ENCODE results near the gene PLEKHJ1.
A peak's percentile ranks its signal among the peaks of the same experiment; 100 is the strongest.

Gene PLEKHJ1

DNA sequence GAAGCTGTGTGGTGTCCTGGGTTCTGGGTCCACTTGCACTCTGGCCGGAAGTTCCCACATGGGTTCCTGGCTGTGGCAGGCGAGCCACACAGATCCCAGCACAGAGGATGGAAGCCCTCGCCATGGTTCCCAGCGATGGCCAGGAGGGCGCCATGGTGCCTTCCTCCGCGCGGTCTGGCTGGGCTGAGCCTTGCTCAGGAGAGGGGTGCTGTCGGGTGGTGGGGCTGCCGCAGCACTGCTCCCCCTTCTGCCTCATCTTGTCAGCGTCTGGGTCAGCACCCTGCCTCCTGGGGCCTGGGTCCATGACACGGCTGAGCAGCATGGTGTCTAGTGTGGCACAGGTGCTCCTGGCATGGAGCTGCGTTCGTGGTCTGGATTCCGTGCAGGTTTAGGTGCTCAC is 38.9 kb downstream of the PLEKHJ1 start:
- no peak for DNase-seq (ENCODE audit: low spot score)

DNA sequence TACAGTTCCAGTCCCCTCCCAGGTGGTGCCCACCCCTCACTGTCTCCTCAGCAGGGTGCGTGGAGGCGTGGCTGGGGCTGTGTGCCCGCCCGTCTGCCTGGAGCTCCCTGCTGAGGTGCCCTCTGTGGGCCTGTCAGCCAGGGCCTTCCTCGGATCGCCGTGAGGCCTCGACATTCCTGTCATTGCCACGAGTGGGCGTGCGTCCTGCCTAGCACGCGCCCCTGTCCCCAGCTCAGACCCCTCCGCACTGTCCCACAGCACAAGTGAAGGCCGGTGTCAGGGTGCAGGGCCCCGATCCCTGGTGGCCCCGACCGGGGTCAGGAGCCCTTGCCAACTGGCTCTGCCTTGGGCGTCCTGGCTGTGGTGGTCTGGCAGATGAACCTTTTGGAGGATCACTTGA is 40.2 kb downstream of the PLEKHJ1 start:
- DNase-seq (ENCODE audit: low spot score) = no peak

DNA sequence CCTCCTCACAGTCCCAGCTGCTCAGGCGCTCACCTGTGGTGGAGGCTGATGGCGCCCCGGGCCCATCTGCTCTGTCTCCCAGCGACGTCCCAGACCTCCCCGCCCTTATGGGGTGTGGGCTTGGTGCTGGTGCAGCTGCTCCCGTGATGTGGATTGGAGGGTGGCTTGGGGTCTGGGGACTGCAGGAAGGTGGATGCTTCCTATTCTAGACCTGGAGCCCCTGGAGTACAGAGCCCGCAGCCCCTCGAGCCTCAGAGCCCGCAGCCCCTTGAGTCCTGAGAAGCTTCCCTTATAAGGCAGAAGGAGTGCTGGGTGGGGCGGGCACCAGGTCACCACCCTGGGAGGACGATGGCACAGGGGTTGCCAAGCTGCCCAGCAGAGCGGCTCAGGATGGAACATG is 40.8 kb downstream of the PLEKHJ1 start:
- DNase-seq (ENCODE audit: low spot score) = no peak

DNA sequence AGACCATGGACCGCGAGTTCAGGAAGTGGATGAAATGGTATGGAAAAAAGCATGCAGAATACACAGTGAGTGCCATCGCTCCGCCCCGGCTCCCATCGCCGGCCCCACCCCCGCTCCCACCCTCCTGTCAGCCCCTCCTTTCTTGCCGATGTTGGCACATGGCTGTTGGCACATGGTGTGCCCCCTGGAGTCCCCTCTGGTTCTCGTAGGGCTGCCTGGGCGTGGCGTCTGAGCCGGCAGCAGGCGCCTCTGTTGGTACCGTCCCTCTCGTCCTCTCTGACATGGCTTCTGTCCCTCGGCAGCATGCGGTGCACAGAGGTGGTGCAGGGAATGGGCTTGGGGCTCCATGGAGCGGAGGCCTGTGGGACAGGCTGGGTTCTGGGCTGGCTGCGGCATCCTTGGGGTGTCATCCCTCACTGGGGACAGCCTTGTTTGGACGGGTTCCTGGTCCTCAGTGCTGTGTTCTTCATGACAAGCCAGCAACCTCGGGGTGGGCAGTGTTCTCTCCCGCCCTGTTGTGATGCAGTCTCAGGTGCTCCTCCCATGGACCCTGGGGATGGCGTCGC is 41.5 kb downstream of the PLEKHJ1 start:
- DNase-seq (ENCODE audit: low spot score) = no peak

DNA sequence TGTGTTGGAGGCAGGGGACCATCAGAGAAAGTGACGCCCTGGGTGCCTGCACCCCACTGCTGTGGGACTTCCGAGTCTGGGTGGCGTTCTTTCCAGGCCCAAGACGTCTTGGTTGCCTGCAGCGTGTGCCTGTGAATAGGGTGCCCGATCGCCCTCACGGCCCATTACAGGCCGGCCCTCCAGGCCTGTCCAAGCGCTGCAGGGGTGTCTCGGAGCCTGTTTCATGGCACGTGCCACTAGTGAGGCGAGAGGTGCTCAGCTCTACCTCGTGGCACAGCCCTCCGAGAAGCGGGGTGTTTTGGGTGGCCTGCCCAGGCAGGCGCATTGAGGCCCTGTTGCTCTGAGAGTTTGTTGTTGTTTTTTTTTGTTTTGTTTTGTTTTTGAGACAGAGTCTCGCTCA is 42.3 kb downstream of the PLEKHJ1 start:
- DNase-seq (ENCODE audit: low spot score) = no peak

DNA sequence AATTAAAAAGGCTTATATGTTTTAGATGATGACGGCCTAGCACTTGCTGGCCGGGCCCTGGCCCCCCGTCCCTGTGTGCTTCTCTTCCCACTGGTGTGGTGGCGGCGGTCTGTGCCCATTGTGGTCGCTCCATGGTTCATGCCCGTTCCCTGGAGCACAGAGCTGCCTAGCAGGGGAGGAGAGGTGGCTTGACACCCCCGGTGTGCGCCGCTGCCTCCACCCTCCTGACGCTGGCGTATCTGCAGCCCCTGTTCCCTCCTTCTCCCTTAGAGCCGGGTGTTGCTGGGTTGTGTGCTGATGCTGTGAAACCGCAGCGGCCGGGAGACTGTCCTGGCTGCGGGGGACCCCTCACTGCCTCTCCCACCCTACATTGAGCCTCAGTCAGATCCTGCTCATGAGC is 43.3 kb downstream of the PLEKHJ1 start:
- DNase-seq (ENCODE audit: low spot score) = no peak

DNA sequence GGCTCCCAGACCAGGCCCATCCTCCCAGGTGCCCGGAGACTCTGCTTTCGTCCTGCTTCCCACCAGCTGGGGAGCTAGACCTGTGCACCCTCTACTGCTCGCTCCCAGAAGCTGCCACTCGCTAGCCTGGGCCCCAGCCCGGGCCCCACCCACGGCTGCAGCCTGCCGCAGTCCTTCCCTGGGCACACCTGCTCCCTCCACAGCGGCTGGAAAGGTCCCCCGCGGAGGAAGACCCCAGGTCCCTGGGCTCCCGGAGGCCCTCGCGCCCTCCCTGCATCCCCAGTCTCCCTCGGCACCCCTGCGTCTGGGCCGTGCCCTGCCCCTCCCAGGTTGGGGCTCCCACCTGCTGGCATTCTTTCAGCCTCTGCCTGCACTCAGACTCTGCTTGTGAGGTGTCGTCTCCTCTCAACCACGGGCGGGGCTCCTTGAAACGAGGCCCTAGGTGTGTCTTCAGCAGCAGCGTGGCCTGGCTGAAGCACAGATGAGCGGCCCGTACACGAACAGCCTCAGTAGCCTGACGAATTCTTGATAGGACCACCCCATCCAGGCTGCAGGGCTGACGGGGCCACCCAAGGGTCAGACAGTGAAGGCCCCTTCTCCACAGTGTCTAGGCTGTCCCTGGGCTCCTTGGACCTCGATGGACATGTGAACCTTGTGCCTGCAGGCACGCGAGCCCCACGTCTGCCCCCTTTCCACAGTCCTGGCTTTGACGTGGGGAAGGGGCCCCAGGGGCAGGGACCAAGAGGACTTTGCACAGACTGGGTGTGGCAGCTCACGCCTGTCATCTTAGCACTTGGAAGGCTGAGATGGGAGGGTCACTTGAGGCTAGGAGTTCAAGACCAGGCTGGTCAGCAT is 44.4 kb downstream of the PLEKHJ1 start:
- DNase-seq (ENCODE audit: low spot score) = no peak

DNA sequence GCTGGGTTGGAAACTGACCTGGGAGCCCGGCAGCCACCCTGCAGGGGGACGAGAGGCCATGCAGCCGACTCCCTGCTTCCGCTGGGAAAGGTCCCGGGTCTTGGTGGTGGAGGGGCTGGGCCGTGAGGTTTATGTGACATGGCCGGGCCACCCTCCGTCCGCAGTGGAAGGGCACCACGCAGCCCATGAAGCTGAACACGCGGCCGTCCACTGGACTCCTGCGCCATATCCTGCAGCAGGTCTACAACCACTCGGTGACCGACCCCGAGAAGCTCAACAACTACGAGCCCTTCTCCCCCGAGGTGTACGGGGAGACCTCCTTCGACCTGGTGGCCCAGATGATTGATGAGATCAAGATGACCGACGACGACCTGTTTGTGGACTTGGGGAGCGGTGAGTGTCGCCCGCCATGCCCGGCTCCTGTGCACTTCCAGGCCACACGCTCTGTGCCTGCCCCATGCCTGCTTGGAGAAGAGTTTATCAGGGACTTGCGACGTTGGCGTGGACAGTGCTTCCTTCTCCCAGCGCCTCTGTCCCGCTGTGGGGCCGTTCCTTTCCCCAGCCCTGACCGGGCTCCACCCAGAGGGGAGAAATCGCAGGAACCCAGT is 45.2 kb downstream of the PLEKHJ1 start:
- DNase-seq (ENCODE audit: low spot score) = no peak

DNA sequence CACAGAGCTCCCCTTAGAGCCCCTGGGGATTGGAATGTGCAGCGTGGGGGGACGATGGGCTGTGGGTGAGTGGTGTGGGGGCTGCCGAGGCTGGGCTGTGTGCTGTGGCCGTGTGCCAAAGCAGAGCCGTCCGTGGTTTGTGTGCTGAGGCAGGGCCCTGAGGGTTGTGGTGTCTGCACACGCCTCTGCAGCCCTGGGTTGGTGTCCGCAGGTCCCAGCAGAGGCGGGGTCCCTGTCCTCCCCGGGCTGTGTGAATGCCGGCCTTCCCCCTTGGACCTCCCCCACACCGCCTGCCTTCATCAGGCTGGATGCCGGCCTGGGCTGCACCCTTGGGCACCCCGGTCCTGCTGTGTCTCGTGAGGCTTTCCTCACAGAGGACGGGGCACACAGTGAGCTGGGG is 46.2 kb downstream of the PLEKHJ1 start:
- no peak for DNase-seq (ENCODE audit: low spot score)

DNA sequence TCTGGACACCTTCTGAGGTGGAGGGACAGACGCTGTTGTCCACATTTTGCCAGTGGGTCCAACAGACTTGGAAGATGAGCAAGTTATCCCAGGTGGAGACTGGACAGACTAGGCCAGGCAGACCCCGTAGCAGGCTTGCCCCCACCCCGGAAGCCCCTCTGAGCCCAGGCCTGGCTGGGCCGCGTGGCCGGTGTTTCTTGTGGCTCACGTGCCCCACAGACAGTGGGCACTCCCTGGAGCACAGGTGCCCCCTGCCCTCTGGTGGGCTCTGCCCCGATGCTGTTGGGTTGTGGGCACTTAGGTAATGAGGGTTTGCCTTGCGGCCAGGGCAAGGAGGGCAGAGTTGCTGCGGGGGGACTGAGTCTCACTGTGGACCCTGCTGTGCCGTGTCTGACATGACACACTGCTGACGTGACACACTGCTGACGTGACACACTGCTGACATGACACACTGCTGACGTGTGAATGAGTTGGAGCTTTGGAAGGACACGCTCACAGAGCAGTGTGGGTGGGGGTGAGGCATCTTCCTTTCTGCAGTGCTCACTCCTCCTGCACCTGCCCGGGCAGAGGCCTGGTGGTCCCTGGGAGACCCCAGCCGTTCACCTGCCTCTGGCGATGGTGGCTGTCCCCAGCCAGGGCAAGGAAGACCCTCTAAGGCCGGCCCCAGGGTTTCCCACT is 47.3 kb downstream of the PLEKHJ1 start:
- DNase-seq (ENCODE audit: low spot score) = no peak

DNA sequence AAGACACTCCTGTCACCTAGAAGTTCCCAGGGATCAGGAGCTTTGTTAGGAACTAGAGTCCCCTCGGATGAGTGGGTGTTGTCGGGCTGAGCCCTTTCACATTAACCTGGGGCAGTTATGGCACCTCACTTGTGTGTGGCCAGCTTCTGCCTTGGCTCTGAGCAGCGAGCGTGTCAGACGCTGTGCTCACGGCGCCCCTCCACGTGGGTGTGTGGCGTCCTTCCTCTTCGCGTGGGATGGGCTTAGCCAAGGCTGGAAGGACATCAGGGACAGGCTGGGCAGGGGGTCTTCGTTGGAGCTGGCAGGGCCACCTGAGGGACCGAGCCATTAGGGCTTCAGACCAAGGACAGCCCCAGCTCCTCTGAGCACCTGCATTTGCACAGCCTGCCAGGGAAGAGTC is 49.0 kb downstream of the PLEKHJ1 start:
- DNase-seq (ENCODE audit: low spot score) = no peak

DNA sequence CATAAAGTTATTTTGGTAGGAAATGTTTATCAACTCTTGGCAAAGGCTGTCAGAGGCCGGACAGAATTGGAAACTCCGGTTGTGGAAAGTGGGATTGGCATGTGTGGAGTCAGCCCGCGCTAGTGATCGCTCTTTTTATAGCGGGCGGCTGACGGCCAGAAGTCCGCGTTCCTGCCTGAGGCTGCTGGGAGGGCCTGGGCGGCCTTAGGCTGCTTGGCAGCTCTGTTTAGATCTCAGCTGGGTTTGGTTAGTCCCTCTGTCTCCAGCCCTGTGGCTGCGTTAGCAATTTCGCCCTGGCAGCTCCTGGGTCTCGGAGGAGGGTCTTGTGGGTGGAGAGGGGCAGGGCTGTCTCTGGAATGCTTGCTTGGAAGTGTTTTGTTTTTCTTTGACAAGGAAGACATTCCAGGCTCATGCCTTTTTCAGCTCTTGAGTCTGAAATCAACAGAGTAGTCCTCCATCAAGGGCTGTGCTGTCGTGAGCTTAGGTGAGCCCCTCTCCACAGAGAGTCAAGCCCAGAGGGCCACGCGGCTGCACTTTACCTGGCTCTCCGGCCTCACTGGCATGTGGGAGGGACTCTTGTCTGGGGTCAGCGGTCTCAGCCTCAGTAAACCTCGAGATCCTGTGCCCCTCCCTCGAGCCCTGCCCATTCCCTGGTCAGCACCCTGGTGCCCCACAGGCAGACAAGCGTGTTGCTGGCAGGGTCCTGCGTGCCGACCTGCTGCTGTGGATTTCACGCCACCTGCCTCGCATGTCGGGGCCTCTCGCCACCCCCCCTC is 49.9 kb downstream of the PLEKHJ1 start:
- DNase-seq (ENCODE audit: low spot score) = peak; percentile 98

DNA sequence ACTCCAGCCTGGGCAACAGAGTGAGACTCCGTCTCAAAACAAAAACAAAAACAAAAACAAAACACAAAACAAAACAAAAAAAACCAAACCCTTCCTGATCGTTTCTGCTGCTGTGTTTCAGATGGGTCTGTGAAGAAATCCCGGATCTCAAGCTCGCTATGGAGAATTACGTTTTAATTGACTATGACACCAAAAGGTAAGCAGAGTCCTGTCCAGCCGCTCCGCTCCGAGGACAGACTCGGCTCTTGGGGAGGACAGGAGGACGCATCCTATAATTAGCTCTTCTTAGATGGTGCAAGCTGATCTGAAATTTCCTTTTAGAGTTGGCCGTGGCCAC is 50.4 kb downstream of the PLEKHJ1 start:
- DNase-seq (ENCODE audit: low spot score) = no peak

DNA sequence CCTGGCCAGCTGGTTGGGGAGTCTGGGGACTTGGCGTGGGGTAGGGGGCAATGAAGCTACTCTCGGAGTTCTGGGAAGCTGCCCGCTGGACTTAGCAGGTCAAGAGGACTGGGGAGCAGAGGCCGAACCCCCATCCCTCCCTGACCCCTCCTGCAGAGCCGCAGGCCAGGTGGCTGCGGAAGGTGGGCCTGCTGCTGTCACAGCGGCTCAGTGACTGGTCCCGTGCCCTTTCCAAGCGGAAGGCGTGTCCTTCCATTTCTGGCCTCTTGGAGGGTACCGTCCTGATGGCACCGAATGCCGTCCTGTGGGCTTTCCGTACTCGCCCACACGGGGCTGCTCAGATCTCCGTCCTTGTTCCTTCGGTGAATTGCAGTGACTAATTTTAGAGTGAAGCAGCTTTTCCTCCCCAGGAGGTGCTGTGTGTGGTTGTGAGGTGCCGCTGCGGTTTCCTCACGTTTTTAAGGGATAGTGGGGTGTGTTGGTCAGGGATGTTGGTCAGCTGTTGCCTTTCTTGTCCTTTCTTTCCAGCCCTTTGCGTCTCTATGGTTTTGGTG is 51.6 kb downstream of the PLEKHJ1 start:
- DNase-seq (ENCODE audit: low spot score) = no peak
